Measurements from ENCODE around the gene SLC22A7.

DNA sequence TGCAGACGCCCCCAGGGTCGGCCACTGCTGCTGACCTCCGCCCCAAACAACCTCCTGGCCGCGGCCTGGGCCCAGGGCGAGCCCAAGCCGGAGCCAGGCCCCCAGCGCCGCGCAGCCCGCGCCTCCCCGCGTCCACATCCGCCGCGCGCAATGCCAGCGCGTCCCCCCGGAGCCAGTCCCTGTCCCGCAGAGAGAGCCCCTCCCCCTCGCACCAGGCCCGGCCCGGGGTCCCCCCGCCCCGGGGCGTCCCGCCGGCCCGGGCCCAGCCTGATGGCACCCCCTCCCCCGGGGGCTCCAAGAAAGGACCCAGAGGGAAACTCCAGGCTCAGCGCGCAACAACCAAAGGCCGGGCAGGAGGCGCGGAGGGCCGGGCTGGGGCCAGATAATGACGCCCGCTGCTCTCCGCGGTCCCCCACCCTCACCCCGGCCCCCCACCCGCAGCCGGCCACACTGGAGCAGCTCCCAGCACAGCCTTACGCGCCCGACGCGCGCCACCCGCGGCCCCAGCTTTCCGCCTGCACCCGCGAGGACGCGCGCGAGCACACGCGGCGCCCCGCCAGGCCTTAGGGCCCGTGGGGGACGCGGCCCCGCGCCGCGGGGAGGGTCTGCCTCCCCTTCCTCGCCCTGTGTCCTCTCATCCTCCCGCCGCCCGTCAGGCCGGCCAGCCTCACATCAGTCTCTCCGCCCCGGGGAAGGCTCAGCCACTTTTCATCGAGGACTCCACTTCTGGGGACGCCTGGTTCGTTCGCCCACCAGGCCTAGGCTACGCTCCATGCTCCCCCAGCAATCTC, 12.9 kb upstream of the SLC22A7 start:
- TF ChIP-seq SP1 (IDR thresholded peaks at IDR 0.05) = no peak
- no peak for TF ChIP-seq HDGF (IDR thresholded peaks at IDR 0.05; ENCODE audit: borderline replicate concordance)
- TF ChIP-seq ARNT (IDR thresholded peaks at IDR 0.05) = no peak
- TF ChIP-seq FOXA1 (IDR thresholded peaks at IDR 0.05) = no peak
- TF ChIP-seq ELF4 (IDR thresholded peaks at IDR 0.05) = no peak
- TF ChIP-seq BHLHE40 (IDR thresholded peaks at IDR 0.05; ENCODE audit: borderline replicate concordance) = no peak
- no peak for TF ChIP-seq TARDBP (IDR thresholded peaks at IDR 0.05)
- TF ChIP-seq NFRKB (IDR thresholded peaks at IDR 0.05) = no peak
- no peak for TF ChIP-seq FOXM1 (IDR thresholded peaks at IDR 0.05; ENCODE audit: borderline replicate concordance)
- TF ChIP-seq FOXK2 (IDR thresholded peaks at IDR 0.05) = no peak
